Brain microvascular endothelial cell (primary cell): Measurements from ENCODE around the gene SLC12A9.

Experiments
- DNase-seq: peaks from one replicate; pipeline ENCODE4 v3.0.0-alpha.2; 2020
- H3K27ac ChIP-seq: fragments of 250-450 bp; sonication (Bioruptor Pico); 2 replicates; pipeline ENCODE4 v1.5.1; 2020; ENCODE audit warnings: mild to moderate bottlenecking, moderate library complexity
- H3K27me3 ChIP-seq: fragments of 250-450 bp; sonication (Bioruptor Pico); replicated peaks from 2 replicates; pipeline ENCODE4 v1.5.1; 2020; ENCODE audit warnings: mild to moderate bottlenecking
- H3K36me3 ChIP-seq: fragments of 250-450 bp; sonication (Bioruptor Pico); replicated peaks from 2 replicates; pipeline ENCODE4 v1.5.1; 2020; ENCODE audit warnings: mild to moderate bottlenecking
- H3K4me3 ChIP-seq: 2 replicates; pipeline ENCODE4 v1.5.1; 2011; ENCODE audit warnings: low read depth, mild to moderate bottlenecking, control low read depth, low read length, moderate library complexity
- CTCF ChIP-seq: IDR thresholded peaks from 2 replicates; pipeline ENCODE4 v1.5.1; 2011; ENCODE audit warnings: low read depth, mild to moderate bottlenecking, moderate library complexity, low read length, control low read depth, inconsistent platforms; ENCODE audit errors: missing control alignments
- in situ Hi-C: cut with HindIII; loops from 2 replicates; pipeline ENCODE4 v1.10.0; 2017; ENCODE audit warnings: low sequenced_read_pairs, low pct_ligation_motif_present

The SLC12A9 gene

GRCh38 chr7:100893910-100894721 lies 41.6 kb downstream of the SLC12A9 start:
- in situ Hi-C loops = no loop called here
- no peak overlapping the region for H3K4me3 ChIP-seq
- H3K27me3 ChIP-seq = peaks cover 15% of the 10 kb centered on the region
- no peak for TF ChIP-seq CTCF
- DNase-seq = no peak
- no peak overlapping the region for H3K27ac ChIP-seq
- no peaks in the 10 kb centered on the region for H3K36me3 ChIP-seq

- peak overlapping the region; percentile 44 for H3K4me3 ChIP-seq
- peaks cover 15% of the 10 kb centered on the region for H3K27me3 ChIP-seq
- in situ Hi-C loops = no loop called here
- no peaks in the 10 kb centered on the region for H3K36me3 ChIP-seq
- no peak for DNase-seq
- H3K27ac ChIP-seq = no peak overlapping the region
- TF ChIP-seq CTCF = peak; percentile 81
These were observed 42.6 kb downstream of the SLC12A9 start for GRCh38 chr7:100894860-100895700.

- Histone ChIP-seq H3K4me3 (peak within 1 kb of the TSS; percentile 44), H3K36me3 (no peaks in the 10 kb centered on the region), H3K27ac (no peak within 1 kb of the TSS), H3K27me3 (peaks cover 15% of the 10 kb centered on the region)
- no peak for TF ChIP-seq CTCF
- DNase-seq = no peak
- in situ Hi-C loops = no loop called here
These were observed 43.1 kb downstream of the SLC12A9 start, which contains the start of gene ACHE for GRCh38 chr7:100895701-100895955. ACHE (minus strand) TSS chr7:100895888; CDS start chr7:100894232, 1,656 bp downstream.

GRCh38 chr7:100895956-100896731 lies 43.6 kb downstream of the SLC12A9 start:
- Histone ChIP-seq H3K27me3 (peaks cover 15% of the 10 kb centered on the region), H3K4me3 (peak overlapping the region; percentile 12), H3K36me3 (no peaks in the 10 kb centered on the region), H3K27ac (no peak overlapping the region)
- in situ Hi-C loops = no loop called here
- no peak for DNase-seq
- TF ChIP-seq CTCF = no peak

GRCh38 chr7:100896732-100897608 lies 44.5 kb downstream of the SLC12A9 start:
- no peak overlapping the region for H3K27ac ChIP-seq
- no peak for DNase-seq
- H3K36me3 ChIP-seq = no peaks in the 10 kb centered on the region
- no peak overlapping the region for H3K4me3 ChIP-seq
- TF ChIP-seq CTCF = peak; percentile 75
- in situ Hi-C loops = no loop called here
- H3K27me3 ChIP-seq = peaks cover 15% of the 10 kb centered on the region
